HCT116 (cell line): Measurements from ENCODE around the gene SEMA7A. TPM values are rescaled to one million over a fixed set of nuclear protein-coding genes. Genes with fewer than 3 reads are reported as not detected.
A peak's percentile ranks its signal among the peaks of the same experiment; 100 is the strongest.

ENCODE experiments used
- ATAC-seq: fragments of 200-7000 bp; cut with Tn5 transposase; 2 replicates; pipeline ENCODE4 v1.9.1; 2020; ENCODE audit warnings: mild to moderate bottlenecking, moderate library complexity
- BruUV-seq: library from RNA; stranded (reverse); fragments of 400-500 nt; replicated peaks from 2 replicates; lab custom pipeline; 2021; lab: Mats Ljungman, UMichigan
- CTCF ChIA-PET: fragments of 300-600 bp; sonication (Branson Sonifier 250); formaldehyde crosslinking; loops from one replicate; lab custom pipeline; 2021; ENCODE audit warnings: antibody characterized with exemption; lab: Charles Lee
- POLR2A ChIA-PET: fragments of 300-600, 350-600 bp; sonication (Branson Sonifier 250); formaldehyde crosslinking; loops from one replicate; lab custom pipeline; 2021; ENCODE audit warnings: antibody characterized with exemption; lab: Charles Lee
- RAD21 ChIA-PET, 2 experiments: fragments of 300-600 bp; sonication (Branson Sonifier 250); formaldehyde crosslinking; loops; one replicate each; lab custom pipeline; 2023; ENCODE audit warnings: low total read pairs in 2 of 2; ENCODE audit not compliant: uncharacterized antibody in 2 of 2, unreplicated experiment in 2 of 2, low non-redundant PET in 1 of 2; lab: Charles Lee
- DNase-seq: peaks from one replicate; pipeline ENCODE4 v3.0.0-alpha.2; 2010; ENCODE audit warnings: low read depth, low spot score
- H2AFZ ChIP-seq: fragments of 200-600 bp; shearing (Covaris generic), sonication (generic); 2 replicates; pipeline ENCODE4 v1.6.1; 2017; ENCODE audit warnings: low read depth, mixed run types, mixed read lengths, antibody characterized with exemption, low read length; ENCODE audit not compliant: poor library complexity, severe bottlenecking
- H3K27ac ChIP-seq: 2 replicates; pipeline ENCODE4 v1.5.1; 2012; ENCODE audit warnings: low read depth, low read length
- H3K27me3 ChIP-seq: fragments of 200-600 bp; sonication (generic); 2 replicates; pipeline ENCODE4 v1.6.1; 2016; ENCODE audit warnings: mixed run types, low read length, mixed read lengths; ENCODE audit not compliant: insufficient read depth
- H3K36me3 ChIP-seq, 2 experiments: fragments of 200-500 bp in 1 of 2; fragments of 200-600 bp in 1 of 2; sonication (Bioruptor generic) in 1 of 2; sonication (generic) in 1 of 2; 2 replicates each; pipeline versions ENCODE4 v1.5.1 to v1.6.1; 2014 to 2016; ENCODE audit warnings: low read length in 2 of 2, inconsistent platforms in 1 of 2, mixed read lengths in 1 of 2, mixed run types in 1 of 2; ENCODE audit not compliant: insufficient read depth in 2 of 2, control insufficient read depth in 1 of 2
- H3K4me1 ChIP-seq, 2 experiments: fragments of 200-600 bp in 1 of 2; sonication (generic) in 1 of 2; 2 replicates each; pipeline versions ENCODE4 v1.5.1 to v1.6.1; 2012 to 2017; ENCODE audit warnings: low read length in 2 of 2, inconsistent platforms in 1 of 2, mild to moderate bottlenecking in 1 of 2, mixed read lengths in 1 of 2, mixed run types in 1 of 2, moderate library complexity in 1 of 2; ENCODE audit not compliant: insufficient read depth in 2 of 2, control insufficient read depth in 1 of 2
- H3K4me2 ChIP-seq: fragments of 200-600 bp; sonication (generic); 2 replicates; pipeline ENCODE4 v1.6.1; 2017; ENCODE audit warnings: mixed run types, low read length, mixed read lengths
- H3K4me3 ChIP-seq, 2 experiments: fragments of 200-600 bp in 1 of 2; sonication (generic) in 1 of 2; replicated peaks in 1 of 2; 2 replicates each; pipeline ENCODE4 v1.5.1; 2011 to 2016; ENCODE audit warnings: low read length in 2 of 2, control low read depth in 1 of 2, low read depth in 1 of 2, mild to moderate bottlenecking in 1 of 2, mixed read lengths in 1 of 2, mixed run types in 1 of 2
- H3K79me2 ChIP-seq: fragments of 200-600 bp; sonication (generic); 2 replicates; pipeline ENCODE4 v1.6.1; 2017; ENCODE audit warnings: mild to moderate bottlenecking, mixed run types, low read length, moderate library complexity, mixed read lengths; ENCODE audit not compliant: insufficient read depth
- H3K9ac ChIP-seq: fragments of 200-600 bp; sonication (generic); 2 replicates; pipeline ENCODE4 v1.6.1; 2016; ENCODE audit warnings: low read length, mixed read lengths
- H3K9me2 ChIP-seq: fragments of 200-600 bp; sonication (generic), shearing (Covaris generic); 2 replicates; pipeline ENCODE4 v1.6.1; 2017; ENCODE audit warnings: mixed run types, mild to moderate bottlenecking, moderate library complexity; ENCODE audit not compliant: insufficient read depth
- H3K9me3 ChIP-seq, 2 experiments: fragments of 200-500 bp in 1 of 2; fragments of 200-600 bp in 1 of 2; sonication (Bioruptor generic) in 1 of 2; sonication (generic) in 1 of 2; 2 replicates each; pipeline ENCODE4 v1.6.1; 2014 to 2017; ENCODE audit warnings: low read length in 2 of 2, mixed read lengths in 2 of 2, inconsistent platforms in 1 of 2, low read depth in 1 of 2, mild to moderate bottlenecking in 1 of 2, mixed run types in 1 of 2, moderate library complexity in 1 of 2; ENCODE audit not compliant: control insufficient read depth in 1 of 2, insufficient read depth in 1 of 2
- H4K20me1 ChIP-seq: fragments of 200-600 bp; sonication (generic), shearing (Covaris generic); 2 replicates; pipeline ENCODE4 v1.6.1; 2017; ENCODE audit warnings: mixed run types, mild to moderate bottlenecking, moderate library complexity; ENCODE audit not compliant: insufficient read depth
- CBX3 ChIP-seq: IDR thresholded peaks from 2 replicates; pipeline ENCODE4 v1.6.1; 2012; ENCODE audit warnings: low read depth
- CTCF ChIP-seq, 3 experiments: fragments of 200-600 bp in 1 of 3; sonication (generic) in 1 of 3; IDR thresholded peaks in 2 of 3; conservative IDR thresholded peaks in 1 of 3; 2 replicates each; pipeline ENCODE4 v1.5.1; 2012 to 2017; ENCODE audit warnings: low read depth in 2 of 3, low read length in 2 of 3, antibody characterized with exemption in 1 of 3, borderline replicate concordance in 1 of 3, control low read depth in 1 of 3, mild to moderate bottlenecking in 1 of 3, mixed read lengths in 1 of 3, mixed run types in 1 of 3, moderate library complexity in 1 of 3; ENCODE audit not compliant: insufficient read depth in 1 of 3
- EGR1 ChIP-seq: IDR thresholded peaks from 2 replicates; pipeline ENCODE4 v1.6.1; 2012; ENCODE audit warnings: low read depth
- ELF1 ChIP-seq: IDR thresholded peaks from 2 replicates; pipeline ENCODE4 v1.6.1; 2012; ENCODE audit warnings: low read depth, borderline replicate concordance
- EZH2 ChIP-seq: fragments of 200-600 bp; sonication (generic); IDR thresholded peaks from 2 replicates; pipeline ENCODE4 v1.6.1; 2017; ENCODE audit warnings: antibody characterized with exemption, mixed run types
- POLR2AphosphoS5 ChIP-seq: IDR thresholded peaks from 2 replicates; pipeline ENCODE4 v1.6.1; 2011; ENCODE audit warnings: mild to moderate bottlenecking, low read depth, low read length, moderate library complexity
- TCF7L2 ChIP-seq: IDR thresholded peaks from 2 replicates; pipeline ENCODE4 v1.7.0; 2011; ENCODE audit warnings: borderline replicate concordance, inconsistent platforms; ENCODE audit not compliant: insufficient read depth, insufficient read length; ENCODE audit errors: extremely low read depth
- YY1 ChIP-seq: IDR thresholded peaks from 2 replicates; pipeline ENCODE4 v1.6.1; 2011; ENCODE audit warnings: low read length, low read depth, moderate library complexity, mild to moderate bottlenecking; ENCODE audit not compliant: insufficient replicate concordance; ENCODE audit errors: extremely low read depth
- intact Hi-C: fragments of 100-400 bp; cut with micrococcal nuclease; formaldehyde crosslinking; loops from 2 replicates; pipeline ENCODE4 v1.10.0; 2022
- total RNA-seq: library from RNA; stranded (reverse); gene quantifications from one replicate; pipeline ENCODE4 v1.2.1, GENCODE V29; 2021; ENCODE audit not compliant: unreplicated experiment

Gene SEMA7A
- total RNA-seq, 1 experiment from 2014 or later: 13.8 TPM

- ChIA-PET POLR2A (interaction anchor here (0.7 to 2.8 kb wide), 4 partner anchors 10 to 462 kb away, joined by 3 to 24 read pairs (median 6); no protein-coding TSS in a partner anchor), RAD21 (interaction anchor here in 1 of 2 experiments (0.8 kb wide), 1 partner anchor 53 kb away, joined by 3 read pairs; no protein-coding TSS in a partner anchor), CTCF (interaction anchor here (0.7 to 1.1 kb wide), 2 partner anchors 52 to 56 kb away, joined by 3 to 4 read pairs; no protein-coding TSS in a partner anchor)
- Histone ChIP-seq H3K27me3 (no peaks in the 10 kb centered on the region), H3K4me2 (peak overlapping the region; percentile 46), H3K36me3 (no peaks in the 10 kb centered on the region), H4K20me1 (no peaks in the 10 kb centered on the region), H3K27ac (no peak overlapping the region), H3K4me3 (no peak overlapping the region), H2AFZ (no peak overlapping the region), H3K9me3 (no peaks in the 10 kb centered on the region), H3K9me2 (no peaks in the 10 kb centered on the region), H3K4me1 (peaks cover 22 to 93% of the 10 kb centered on the region in 2 experiments), H3K9ac (peak overlapping the region; percentile 28), H3K79me2 (no peaks in the 10 kb centered on the region)
- DNase-seq (no peak), ATAC-seq (no peak)
- intact Hi-C loops: no loop called here
- TF ChIP-seq EGR1: no peak
- TF ChIP-seq TCF7L2: no peak
- no peak for TF ChIP-seq EZH2
- no peak for TF ChIP-seq CBX3
- no peak for TF ChIP-seq ELF1
- no peak for TF ChIP-seq YY1
- TF ChIP-seq POLR2AphosphoS5: no peak
- BruUV-seq: no TSS peak
These were observed 48.0 kb downstream of the SEMA7A start for GRCh38 chr15:74385733-74386132.

GRCh38 chr15:74384881-74385643 is 48.7 kb downstream of the SEMA7A start:
- RAD21 ChIA-PET: interaction anchor here in 1 of 2 experiments (0.8 kb wide), 1 partner anchor 53 kb away, joined by 3 read pairs; no protein-coding TSS in a partner anchor
- Histone ChIP-seq H3K4me3 (no peak overlapping the region), H3K9me2 (no peaks in the 10 kb centered on the region), H3K27me3 (no peaks in the 10 kb centered on the region)
- no TSS peak for BruUV-seq
- CTCF ChIA-PET: interaction anchor here (0.7 to 1.4 kb wide), 5 partner anchors 9 to 57 kb away, joined by 3 to 11 read pairs (median 4); no protein-coding TSS in a partner anchor
- no peak for DNase-seq
- no peak for TF ChIP-seq CTCF (IDR thresholded peaks at IDR 0.05 in 2 of 3, conservative IDR thresholded peaks at IDR 0.05 in 1 of 3; ENCODE audit: borderline replicate concordance in 1 of 3, insufficient read depth in 1 of 3, low read depth in 2 of 3, low read length in 2 of 3)
- 0 out of 2 replicates have a peak, but pooled peaks have one; percentile 26 for TF ChIP-seq POLR2AphosphoS5
- TF ChIP-seq, all 23 proteins: peak for 1
- Histone ChIP-seq H3K4me2 (peak overlapping the region; percentile 46), H3K79me2 (no peaks in the 10 kb centered on the region), H2AFZ (no peak overlapping the region), H3K4me1 (peaks cover 22 to 96% of the 10 kb centered on the region in 2 experiments), H4K20me1 (no peaks in the 10 kb centered on the region), H3K36me3 (no peaks in the 10 kb centered on the region), H3K27ac (no peak overlapping the region), H3K9me3 (no peaks in the 10 kb centered on the region), H3K9ac (peak overlapping the region; percentile 28)
- intact Hi-C loops: no loop called here
- ATAC-seq: peak; percentile 36; the same call in 1 of the 2 replicates
- POLR2A ChIA-PET: interaction anchor here (0.7 to 2.8 kb wide), 8 partner anchors 11 to 462 kb away, joined by 3 to 24 read pairs (median 4); partner anchors contain the start of gene UBL7
